Measurements from ENCODE around the gene BAAT.

Gene BAAT

DNA sequence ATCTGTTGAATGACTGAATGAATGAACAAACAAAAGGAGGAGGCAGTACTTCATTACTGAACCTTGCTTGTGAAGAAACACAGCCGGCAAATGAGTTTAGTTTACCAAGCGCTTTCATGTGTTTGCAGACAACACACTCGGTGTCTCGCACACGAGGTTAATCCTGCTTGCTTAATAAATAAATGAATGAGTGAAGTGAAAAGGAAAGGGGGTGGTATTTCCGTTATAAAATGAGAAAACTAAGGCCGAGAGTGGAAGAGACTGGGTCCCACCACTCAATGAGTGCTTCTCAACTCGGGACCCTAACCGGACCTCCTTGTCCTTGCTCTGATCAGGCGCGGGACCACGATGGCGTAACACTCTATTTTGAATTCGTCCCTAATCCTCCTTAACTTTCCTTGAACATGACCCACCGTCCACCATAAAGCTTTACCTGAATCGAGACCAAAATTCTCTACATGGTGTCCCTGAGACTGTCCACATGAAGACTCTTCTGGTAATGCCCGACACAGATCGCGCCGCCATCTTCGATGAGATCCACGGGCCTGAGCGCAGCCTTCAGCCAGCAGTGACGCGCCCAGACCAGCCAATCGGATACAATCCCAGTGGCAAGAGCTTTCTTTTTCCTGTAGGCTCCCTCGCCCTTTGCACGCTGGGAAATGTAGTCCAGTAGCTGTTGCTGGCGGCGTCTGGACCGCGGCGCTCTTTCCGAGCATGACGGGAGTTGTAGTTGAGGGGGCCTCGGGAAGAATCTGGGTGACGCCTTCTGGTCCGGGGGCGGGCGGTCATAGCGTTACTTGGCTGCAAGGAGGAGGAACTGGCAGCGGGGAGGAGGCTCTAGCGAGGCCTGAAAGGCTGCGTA is 13.5 kb upstream of the BAAT start, which contains the start of the genes MRPL50 and ZNF189:
TSS of gene MRPL50 (minus strand) at position 551 of the 862 bp plus-strand sequence. CDS start at position 525, 26 bp downstream.
TSS of gene ZNF189 (plus strand) at position 784 of the 862 bp plus-strand sequence. CDS start 306 bp downstream, outside the sequence.
- DNase-seq: peak; percentile 98 to 99

DNA sequence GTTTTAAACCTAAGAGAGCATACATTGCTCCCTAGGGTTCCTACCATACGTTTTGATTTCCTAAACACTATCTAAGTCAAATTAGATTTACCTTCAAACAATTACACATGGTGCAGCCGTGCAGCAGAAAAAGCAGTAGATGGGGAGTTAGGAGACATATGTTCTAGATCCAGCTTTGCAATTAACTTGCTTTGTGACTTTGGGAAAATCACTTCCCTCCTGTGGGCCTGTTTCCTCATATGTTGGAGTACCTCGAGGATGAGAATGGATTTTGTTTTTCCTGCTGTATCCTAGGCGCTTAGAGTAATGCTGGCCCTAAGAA is 12.9 kb upstream of the BAAT start:
- DNase-seq: peak in 1 of 2 experiments; percentile 49

DNA sequence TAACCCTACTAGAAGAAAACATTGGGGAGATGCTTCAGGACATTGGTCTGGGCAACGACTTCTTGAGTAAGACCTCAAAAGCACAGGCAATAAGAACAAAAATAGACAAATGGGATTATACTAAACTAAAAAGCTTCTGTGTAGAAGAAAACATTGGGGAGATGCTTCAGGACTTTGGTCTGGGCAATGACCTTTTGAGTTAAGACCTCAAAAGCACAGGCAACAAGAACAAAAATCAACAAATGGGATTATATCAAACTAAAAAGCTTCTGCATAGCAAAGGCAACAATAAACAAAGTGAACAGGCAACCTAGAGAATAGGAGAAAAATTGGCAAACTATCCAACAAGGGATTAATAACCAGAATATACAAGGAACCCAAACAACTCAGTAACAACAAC is 9.9 kb upstream of the BAAT start:
- no peak for DNase-seq

DNA sequence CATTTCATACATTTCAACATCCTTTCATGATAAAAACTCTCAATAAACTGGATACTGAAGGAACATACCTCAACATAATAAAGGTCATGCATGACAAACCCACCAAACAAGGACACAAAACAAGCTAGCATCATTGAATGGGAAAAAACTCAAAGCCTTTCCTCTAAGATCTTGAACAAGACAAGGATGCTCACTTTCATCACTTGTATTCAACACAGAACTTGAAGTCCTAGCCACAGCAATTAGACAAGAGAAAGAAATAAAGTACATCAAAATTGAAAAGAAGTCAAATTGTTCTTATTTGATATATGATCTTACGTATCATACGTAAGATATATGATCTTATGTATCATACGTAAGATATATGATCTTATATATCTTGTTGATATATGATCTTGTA is 8.3 kb upstream of the BAAT start:
- DNase-seq: no peak

DNA sequence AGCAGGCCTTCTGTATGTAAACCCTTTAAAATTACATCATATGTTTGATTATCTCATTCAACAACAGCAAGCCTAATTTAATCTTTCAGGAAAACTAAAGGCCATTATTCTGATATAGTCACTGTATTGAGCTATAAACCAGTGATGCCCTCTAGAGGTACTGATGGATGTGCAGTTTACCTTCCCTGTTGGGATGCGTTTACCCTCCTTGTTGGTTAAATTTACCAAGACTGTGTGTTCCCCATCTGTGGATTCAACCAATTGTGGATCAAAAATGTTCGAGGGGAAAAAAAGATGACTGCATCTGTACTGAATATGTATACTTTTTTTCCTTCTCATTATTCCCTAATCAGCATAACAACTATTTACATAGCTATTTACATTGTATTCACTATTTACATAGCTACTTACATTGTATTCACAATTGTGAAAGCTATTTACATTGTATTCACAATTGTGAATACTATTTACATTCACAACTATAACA is 3.7 kb upstream of the BAAT start:
- no peak for DNase-seq

DNA sequence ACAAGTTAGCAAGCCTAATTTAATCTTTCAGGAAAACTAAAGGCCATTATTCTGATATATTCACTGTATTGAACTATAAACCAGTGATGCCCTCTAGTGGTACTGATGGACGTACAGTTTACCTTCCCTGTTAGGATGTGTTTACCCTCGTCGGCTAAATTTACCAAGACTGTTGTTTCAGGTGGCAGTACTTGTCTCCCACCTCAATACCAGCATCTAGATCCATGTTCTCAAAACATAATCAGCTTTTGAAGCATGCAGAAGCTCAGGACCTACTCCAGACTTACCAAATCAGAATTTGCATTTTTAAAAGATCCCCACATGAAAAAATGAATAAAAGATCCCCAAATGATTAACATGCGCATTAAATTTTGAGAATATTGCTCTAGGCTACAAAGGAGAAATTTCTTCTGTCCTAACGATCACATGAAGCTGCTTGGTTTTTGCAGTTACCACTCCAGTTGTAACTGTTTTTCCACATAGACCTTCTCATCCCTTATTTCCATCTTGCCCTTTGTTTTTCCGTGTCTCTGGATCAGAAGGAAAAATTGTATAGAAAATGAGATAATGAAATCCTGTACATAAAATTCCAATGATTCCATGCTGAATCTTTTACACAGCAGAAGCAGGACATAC is 3.2 kb upstream of the BAAT start:
- peak; percentile 4 to 57 for DNase-seq

DNA sequence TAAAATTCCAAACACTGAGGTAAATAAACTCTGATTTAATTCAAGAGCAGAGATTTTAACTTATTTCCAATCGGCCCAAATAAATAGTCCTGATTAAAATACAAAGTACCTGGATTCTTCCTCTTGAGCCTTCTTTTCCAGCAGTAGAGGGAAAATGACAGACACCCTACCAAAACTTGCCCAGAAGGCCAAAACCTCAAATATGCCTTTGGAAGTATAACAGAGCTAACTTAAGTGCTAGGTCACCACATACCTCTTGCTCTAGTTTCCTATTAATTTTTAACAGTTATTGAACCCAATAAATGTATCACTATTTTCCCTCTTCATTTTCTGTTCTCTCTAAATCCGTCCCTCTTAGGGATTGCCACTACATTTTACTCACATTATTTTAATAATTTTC is 1.4 kb downstream of the BAAT start:
- DNase-seq: no peak

DNA sequence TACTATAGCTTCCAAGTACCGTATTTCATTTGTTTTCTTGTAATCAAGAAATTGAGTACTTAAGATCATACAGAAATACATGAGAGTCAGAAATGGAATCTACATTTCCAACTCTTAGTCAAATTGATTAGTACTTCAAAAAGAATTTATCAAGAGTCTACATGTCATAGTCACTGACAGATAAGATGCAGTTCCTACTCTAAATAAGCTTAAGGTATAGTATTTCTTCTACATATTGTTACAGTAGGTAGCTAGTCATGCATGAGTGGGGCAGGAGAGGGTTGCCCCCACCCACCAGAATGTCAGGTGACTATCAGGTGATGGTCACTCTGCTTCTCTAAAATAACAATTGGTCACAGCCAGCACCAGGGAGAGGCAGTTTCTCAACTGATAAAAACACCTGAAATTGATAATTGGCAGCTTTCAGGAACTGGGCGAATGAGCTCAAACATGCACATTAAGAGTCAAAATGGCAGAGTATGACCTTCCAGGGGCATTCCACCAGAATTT is 2.9 kb downstream of the BAAT start:
- no peak for DNase-seq

DNA sequence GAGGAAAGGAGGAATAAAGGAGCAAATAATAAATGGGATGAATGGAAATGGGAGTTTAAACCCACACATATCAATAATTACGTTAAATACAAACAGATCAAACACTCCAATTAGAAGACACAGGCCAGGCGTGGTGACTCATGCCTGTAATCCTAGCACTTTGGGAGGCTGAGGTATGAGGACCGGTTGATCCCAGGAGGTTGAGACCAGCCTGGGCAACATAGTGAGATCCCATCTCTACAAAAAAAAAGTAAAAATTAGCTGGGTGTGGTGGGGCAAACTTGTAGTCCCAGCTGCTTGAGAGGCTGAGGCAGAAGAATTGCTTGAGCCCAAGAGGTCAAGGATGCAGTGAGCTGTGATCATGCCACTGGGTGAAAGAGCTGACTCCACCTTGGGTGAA is 3.7 kb downstream of the BAAT start:
- DNase-seq: no peak

DNA sequence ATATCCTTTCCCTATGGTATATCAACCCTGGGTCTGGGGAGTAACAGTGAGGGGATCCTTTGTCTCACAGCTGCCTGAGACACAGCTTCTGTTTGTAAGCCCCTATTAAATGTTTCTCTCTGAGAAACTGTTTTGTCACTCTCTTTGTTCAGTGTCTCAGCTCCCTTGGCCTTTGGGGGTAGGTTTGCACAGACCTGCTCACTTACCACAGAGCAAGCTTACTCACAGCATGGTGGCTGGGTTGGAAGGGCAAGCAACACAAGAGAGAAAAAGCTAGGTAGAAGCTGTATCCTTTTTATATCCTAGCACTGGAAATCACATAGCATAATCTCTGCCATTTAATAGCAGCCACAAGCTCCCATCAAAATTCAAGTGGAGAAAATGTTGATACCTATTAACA is 4.5 kb downstream of the BAAT start:
- no peak for DNase-seq

DNA sequence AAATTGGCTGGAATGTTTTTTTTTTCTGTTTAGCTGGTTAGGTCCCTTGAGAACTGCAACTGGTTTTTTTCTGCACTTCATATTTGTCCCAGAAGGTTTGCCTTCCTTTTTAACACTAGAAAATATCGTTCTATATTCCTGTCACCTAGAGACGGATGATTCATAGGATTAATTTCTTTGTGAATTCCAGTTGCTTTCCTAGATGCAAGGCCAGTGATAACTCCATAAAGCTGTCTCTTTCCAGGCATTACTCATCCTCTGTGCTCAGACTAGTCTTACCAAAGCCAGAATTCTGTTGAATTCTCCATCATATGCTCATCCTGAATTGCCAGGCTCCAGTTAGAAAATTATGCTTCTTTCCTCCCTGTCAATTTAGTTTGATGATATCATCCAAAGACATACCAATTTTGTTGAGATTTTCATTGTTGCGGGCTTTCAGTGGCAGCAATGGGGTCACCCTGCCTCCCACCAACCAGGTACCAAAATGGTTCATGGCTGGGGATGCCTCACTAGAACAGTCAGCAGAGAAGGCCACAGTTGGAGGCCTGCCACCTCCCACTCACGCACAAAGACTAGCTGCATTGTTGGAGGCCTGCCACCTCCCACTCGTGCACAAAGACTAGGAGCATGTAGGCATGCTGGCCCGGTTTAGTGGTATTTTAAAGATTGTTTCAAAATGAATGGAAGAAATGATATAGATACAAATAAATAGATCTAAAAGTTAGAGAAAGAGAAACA is 8.5 kb downstream of the BAAT start:
- no peak for DNase-seq

DNA sequence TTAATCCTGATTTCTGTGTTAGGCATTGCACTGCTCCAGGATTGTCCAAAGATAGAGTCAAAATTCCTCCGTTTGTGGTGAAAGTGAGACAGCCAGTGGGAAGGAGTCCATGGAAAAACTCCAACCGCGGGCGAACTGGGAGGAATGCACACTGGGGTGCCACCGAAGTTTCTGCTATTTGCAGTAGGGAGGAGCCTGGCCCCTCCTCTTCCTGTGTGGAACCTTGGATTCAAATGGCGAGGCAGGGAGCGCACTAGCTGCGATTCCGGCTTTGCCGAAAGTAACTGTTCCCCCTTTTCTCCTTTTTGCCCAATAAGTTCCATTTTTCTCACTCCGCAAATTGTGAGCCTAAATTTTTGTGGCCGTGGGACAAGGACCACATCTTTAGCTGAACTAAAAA is 9.3 kb downstream of the BAAT start:
- DNase-seq: no peak

DNA sequence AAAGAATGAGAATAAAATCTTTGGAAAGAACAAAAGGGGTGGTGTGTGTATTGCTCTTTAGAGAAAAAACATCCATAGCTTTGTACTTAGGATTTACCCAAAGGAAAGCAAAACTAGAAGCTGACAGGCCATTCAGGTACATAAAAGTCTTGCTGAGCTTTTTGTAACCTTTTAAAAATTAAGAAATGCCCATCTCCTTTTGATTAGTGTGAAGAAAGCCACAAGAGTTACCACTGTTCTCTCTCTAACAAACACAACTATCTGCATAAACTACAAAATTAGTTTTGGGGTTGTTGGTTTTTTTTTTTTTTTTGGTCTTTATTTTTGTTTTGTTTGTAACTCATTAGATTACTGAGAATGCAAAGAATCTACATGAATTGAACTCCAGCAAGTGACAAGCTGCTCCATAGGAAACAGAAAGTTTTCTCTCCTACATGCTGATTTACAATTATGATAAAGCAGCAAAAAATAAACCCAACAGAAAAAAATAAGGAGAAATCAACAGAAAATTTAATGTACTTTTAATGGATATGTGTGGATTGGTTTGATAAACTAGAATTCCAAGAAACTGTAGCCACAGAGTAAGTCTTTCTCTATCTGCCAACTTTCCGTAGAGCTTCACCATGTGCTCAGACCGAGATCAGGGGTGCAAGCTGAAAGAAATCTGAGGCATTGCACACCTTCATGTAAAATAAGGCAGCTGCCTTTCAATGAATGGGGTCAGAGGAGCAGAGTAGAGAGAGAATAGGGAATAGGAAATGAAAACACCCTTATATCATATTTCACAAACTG is 12.3 kb downstream of the BAAT start:
- DNase-seq: no peak

DNA sequence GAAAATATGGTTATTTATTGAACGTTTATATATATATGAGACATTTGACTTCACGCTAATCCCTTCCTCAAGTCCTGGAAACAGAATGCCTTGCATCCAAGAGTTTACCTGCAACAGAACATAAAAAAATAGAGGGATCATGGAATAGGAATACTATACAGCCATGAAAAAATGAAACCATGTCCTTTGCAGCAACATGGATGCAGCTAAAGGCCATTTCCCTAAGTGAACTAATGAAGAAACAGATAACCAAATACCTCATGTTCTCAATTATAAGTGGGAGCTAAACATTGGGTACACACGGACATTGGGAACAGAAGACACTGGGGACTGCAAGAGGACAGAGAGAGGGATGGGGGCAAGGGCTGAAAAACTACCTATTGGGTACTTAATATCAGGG is 13.0 kb downstream of the BAAT start:
- no peak for DNase-seq

DNA sequence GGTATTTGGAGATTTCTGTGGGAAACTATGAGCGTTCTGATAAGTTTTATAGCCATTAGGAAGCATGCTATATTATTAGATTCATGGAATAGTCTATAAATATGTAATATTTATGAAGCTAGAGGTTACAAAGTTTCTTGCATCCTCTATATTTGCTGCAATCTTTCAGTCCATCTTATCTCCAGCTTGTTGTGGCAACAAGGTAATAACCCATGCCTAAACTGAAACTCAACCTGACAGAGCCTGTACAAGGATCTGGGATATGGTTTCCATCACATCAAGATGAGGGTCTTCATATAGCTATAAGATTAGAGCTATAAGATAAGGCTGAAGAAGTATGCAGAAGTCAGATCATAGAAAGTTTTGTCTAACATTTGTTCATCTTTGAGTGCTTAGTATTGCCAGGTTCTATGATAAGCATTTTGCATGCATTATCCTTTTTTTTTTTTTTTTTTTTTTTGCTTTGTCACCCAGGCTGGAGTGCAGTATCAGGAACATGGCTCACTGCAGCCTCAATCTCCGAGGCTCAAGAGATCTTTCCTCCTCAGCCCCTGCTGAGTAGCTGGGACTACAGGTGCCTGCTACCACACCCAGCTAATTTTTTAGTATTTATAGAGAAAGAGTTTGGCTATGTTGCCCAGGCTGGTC is 14.8 kb downstream of the BAAT start:
- no peak for DNase-seq

DNA sequence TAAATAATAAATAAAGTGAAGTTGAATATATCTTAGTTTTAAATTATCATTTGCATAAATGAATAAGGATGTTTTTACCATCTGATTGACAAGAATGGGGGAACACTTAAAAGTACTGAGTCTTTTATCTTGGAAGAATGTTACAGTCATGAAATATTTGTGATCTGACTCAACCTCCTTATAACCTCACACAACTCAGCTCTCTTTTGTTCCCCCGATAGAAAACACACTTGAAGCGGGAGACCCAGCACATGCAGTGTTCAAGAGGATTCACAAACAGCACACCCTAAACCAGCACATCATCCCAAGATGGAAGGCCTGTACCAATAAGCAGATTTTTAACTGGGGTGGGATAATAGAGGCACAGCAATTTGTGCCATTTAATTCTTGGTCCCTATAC is 15.5 kb downstream of the BAAT start:
- DNase-seq: no peak

DNA sequence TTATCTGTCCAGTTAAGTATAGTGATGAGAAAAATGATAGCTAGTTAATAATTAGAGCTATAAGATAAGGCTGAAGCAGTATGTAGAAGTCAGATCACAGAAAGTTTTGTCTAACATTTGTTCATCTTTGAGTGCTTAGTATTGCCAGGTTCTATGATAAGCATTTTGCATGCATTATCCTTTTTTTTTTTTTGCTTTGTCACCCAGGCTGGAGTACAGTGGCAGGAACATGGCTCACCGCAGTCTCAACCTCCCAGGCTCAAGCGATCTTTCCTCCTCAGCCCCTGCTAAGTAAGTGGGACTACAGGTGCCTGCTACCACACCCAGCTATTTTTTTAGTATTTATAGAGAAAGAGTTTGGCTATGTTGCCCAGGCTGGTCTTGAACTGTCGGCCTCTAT is 17.5 kb downstream of the BAAT start:
- DNase-seq: no peak

DNA sequence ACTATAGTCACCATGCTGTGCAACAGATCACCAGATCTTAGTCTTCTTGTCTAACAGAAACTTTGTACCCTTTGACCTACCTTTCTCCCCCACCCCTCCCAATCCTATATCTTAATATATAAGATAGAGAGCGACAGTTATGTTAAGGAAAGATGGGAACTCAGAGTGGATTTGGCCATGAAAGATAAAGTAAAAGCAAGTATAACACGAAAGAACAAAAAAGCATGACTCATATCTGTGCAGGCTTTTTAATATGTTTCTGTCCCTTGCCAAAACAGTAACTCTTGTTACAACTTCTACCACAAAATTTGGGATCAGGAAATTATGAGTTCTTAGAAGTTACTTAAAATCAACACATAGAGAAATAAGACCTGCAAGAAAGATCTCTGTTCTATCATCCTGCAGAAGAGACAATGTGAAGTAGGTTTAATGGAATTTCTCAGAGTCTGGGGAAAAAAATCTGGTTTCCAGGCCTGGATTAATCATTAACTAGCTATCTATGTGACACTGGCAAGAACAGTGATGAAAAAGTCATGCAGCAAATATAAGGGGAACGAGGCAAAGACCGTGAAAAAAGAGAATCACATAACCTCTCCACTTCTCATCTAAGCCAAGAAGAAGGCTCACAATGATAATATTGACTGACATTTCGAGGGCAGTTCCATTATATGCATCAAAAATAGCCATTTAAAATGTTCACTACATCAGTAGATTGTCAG is 18.6 kb downstream of the BAAT start:
- no peak for DNase-seq

DNA sequence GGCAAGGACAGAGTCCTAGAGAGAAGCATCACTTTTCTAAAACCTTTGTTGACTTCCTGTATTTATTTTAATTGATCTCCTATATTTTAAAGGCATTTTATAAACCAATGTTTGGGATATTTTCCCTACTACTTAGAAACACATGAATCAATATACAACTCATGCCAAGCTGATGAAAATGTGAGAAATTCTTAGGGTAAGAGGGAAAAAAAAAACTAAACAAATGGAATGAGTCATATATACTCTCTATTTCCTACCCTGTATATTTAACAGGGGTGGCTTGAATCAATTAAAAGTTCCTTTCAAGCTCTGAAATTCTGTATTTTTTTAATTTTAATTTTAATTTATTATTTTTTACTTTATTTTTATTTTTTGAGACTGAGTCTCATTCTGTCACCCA is 19.6 kb downstream of the BAAT start:
- DNase-seq: no peak

DNA sequence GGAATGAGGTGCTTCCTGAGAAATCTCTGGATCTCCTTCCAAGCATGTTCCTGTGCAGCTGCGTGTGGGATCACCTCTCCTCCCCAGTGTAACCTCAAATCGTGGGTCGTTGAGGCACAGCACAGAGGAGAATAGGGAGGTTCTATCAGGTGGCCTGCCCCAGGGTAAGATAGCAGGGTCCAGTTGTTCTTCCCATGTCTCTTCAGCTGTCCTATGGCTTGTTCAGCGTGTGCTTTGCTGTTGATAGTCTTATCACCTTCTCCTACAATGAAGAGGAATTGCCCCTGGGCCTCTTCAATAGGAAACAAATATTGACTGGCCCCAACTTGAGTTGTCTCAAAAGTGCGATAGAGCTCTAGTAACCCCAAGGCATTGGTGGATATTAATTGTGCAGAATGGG is 22.4 kb downstream of the BAAT start:
- no peak for DNase-seq

DNA sequence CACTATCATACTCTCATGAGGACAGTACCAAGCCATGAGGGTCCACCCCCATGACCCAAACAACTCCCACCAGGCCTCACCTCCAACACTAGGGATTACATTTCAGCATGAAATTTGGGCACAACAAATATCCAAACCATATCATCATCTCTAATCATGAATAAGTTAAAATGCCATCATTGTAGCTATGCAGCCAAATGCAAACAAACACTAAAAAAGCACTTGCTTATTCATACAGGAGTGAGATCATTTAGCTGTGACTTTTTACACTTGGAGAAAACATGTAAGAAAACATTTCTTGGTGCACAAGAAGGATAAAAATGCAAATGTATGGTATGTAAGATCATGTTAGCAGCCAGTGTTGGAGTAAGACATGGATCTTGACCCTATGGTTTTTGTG is 24.2 kb downstream of the BAAT start:
- no peak for DNase-seq

Measured in SW 1271 (cell line).